K562 (cell line): ENCODE measurements around the gene COL4A4. TPM values are rescaled to one million over a fixed set of nuclear protein-coding genes. Genes with fewer than 3 reads are reported as not detected.

Experiments
- COPS2 ChIP-seq: fragments of 450-650 bp; conservative IDR thresholded peaks from 2 replicates; pipeline ENCODE4 v1.6.1; 2016; ENCODE audit warnings: mild to moderate bottlenecking, moderate library complexity
- GTF2E2 ChIP-seq: fragments of 200-800 bp; sonication (Bioruptor generic); IDR thresholded peaks from 2 replicates; pipeline ENCODE4 v1.6.1; 2016; ENCODE audit warnings: missing genetic modification characterization, missing compliant biosample characterization
- HOMEZ ChIP-seq: fragments of 250-450 bp; sonication (Bioruptor Pico); IDR thresholded peaks from 2 replicates; pipeline ENCODE4 v1.4.0; 2020; ENCODE audit warnings: mild to moderate bottlenecking, moderate library complexity
- KLF6 ChIP-seq: fragments of 250-450 bp; sonication (Bioruptor Pico); IDR thresholded peaks from 2 replicates; pipeline ENCODE4 v1.4.0; 2020; ENCODE audit warnings: mild to moderate bottlenecking, moderate library complexity, borderline replicate concordance
- MAFF ChIP-seq: IDR thresholded peaks from 2 replicates; pipeline ENCODE4 v1.6.1; 2012; ENCODE audit warnings: low read length, improper control_type of control experiment
- MAFG ChIP-seq: fragments of 450-650 bp; conservative IDR thresholded peaks from 2 replicates; pipeline ENCODE4 v1.6.1; 2016; ENCODE audit warnings: missing genetic modification characterization, missing compliant biosample characterization
- MAZ ChIP-seq, 2 experiments: fragments of 450-650 bp in 1 of 2; sonication (generic) in 1 of 2; formaldehyde crosslinking; IDR thresholded peaks in 1 of 2; conservative IDR thresholded peaks in 1 of 2; 2 replicates each; pipeline versions ENCODE4 v1.4.0 to v1.5.0; 2020; ENCODE audit warnings: mild to moderate bottlenecking in 1 of 2, missing genetic modification reagents in 1 of 2
- MIER1 ChIP-seq: fragments of 450-650 bp; IDR thresholded peaks from 2 replicates; pipeline ENCODE4 v1.6.1; 2016; ENCODE audit warnings: antibody characterized with exemption, mild to moderate bottlenecking, low read depth
- POLR2A ChIP-seq: fragments of 450-650 bp; conservative IDR thresholded peaks from 2 replicates; pipeline ENCODE4 v1.6.1; 2016
- RNF219 ChIP-seq: fragments of 250-450 bp; sonication (Bioruptor Pico); IDR thresholded peaks from 2 replicates; pipeline ENCODE4 v1.5.0; 2022; ENCODE audit warnings: mild to moderate bottlenecking
- SIN3A ChIP-seq, 2 experiments: fragments of 150-350 bp in 1 of 2; IDR thresholded peaks; 2 replicates each; pipeline ENCODE4 v1.6.1; 2011 to 2016; ENCODE audit warnings: borderline replicate concordance in 2 of 2, low read depth in 2 of 2, low read length in 2 of 2, mild to moderate bottlenecking in 2 of 2, moderate library complexity in 2 of 2; ENCODE audit not compliant: control insufficient read depth in 1 of 2
- WHSC1 ChIP-seq: IDR thresholded peaks from one replicate; pipeline ENCODE4 v1.6.1; 2012; ENCODE audit warnings: low read length, control low read depth, inconsistent platforms
- ZKSCAN1 ChIP-seq: fragments of 150-350 bp; IDR thresholded peaks from 2 replicates; pipeline ENCODE4 v1.6.1; 2016; ENCODE audit warnings: low read depth, low read length
- ZNF316 ChIP-seq: fragments of 450-650 bp; IDR thresholded peaks from 2 replicates; pipeline ENCODE4 v1.6.1; 2016
- ZNF609 ChIP-seq: sonication (generic); formaldehyde crosslinking; IDR thresholded peaks from 2 replicates; pipeline ENCODE4 v1.8.1; 2023; ENCODE audit warnings: missing genetic modification reagents, mild to moderate bottlenecking, borderline replicate concordance
- polyA plus RNA-seq, 8 experiments: library from polyadenylated mRNA; depleted of rRNA in 4 of 8; stranded (reverse) in 5 of 8; unstranded in 3 of 8; fragments of >200 nt; fragmentation: Nextera tagmentation in 2 of 8; fragmentation: Illumina TruSeq in 1 of 8; extraction: Ambion mirVana in 2 of 8; extraction: Trizol in 1 of 8; gene quantifications; 2 replicates each; pipeline versions ENCODE4 v1.2.1 to v1.2.3, GENCODE V29; 2011 to 2014; ENCODE audit warnings: inconsistent platforms in 1 of 8, missing spikeins in 1 of 8
- total RNA-seq, 7 experiments: library from RNA; depleted of rRNA in 6 of 7; stranded (reverse); fragments of >200 nt in 6 of 7; fragmentation: Illumina TruSeq in 2 of 7; extraction: Trizol in 2 of 7; gene quantifications; 2 replicates each; pipeline versions ENCODE4 v1.2.1 to v1.2.3, GENCODE V29; 2011 to 2021; ENCODE audit warnings: low replicate concordance in 1 of 7

The COL4A4 gene
- total and polyA plus RNA-seq, 9 of the 15 experiments (the other 6 are each of a cell fraction or from before 2014, with no cell fraction given), result under 0.01 to 0.01 TPM; not detected in 7

- no peak for TF ChIP-seq RNF219 (CRISPR knock-in tag)
- TF ChIP-seq ZNF609 (CRISPR knock-in tag), result no peak
- TF ChIP-seq HOMEZ (CRISPR knock-in tag), result no peak
- no peak for TF ChIP-seq GTF2E2 (tag)
- TF ChIP-seq WHSC1, result no peak
- TF ChIP-seq POLR2A, result no peak
- no peak for TF ChIP-seq COPS2
- TF ChIP-seq MIER1, result no peak
- no peak for TF ChIP-seq MAZ (CRISPR knock-in tag; conservative IDR thresholded peaks at IDR 0.05 in 1 of 2, IDR thresholded peaks at IDR 0.05 in 1 of 2)
- TF ChIP-seq MAFG (tag), result peak; percentile 71
- no peak for TF ChIP-seq ZKSCAN1
- peak; percentile 65 for TF ChIP-seq ZNF316
- TF ChIP-seq SIN3A (IDR thresholded peaks at IDR 0.05; ENCODE audit: borderline replicate concordance in 2 of 2, control insufficient read depth in 1 of 2, low read depth in 2 of 2, low read length in 2 of 2), result no peak
- no peak for TF ChIP-seq KLF6 (CRISPR knock-in tag)
- peak; percentile 38; the same call in 1 of the 2 replicates for TF ChIP-seq MAFF
Observed at GRCh38 chr2:226963528-226963927, 200.5 kb downstream of the COL4A4 start (continued).
